ENCODE data around the gene ATG14. TPM values are rescaled to one million over a fixed set of nuclear protein-coding genes. Genes with fewer than 3 reads are reported as not detected.

The ATG14 gene
- total and polyA plus RNA-seq, 2 of the 13 experiments (the other 11 are each of a cell fraction or from before 2014, with no cell fraction given), result 7.2 to 9.1 TPM

DNA sequence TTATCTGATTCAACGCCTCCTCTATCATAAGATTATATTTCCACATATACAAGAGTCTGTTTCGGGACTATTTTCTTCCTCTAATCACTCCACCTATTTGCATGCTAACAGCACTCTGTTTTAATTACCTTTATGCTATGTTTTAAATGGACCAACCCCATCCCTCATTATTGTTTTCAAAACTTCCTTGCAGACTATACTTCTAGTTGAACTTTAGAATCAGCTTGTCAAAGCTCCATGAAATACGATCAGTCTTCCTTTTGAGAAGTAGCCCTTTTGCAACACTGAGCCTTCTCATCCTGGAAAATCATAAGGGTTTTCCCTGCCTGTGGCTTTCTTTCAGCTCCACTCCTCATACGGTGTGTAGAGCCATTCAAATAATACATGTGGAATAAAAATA lies 36.9 kb downstream of the ATG14 start:
- CTCF ChIA-PET (ENCODE audit: low intra/inter-chr PET ratio, low total read pairs), result no interaction called here
- in situ Hi-C loops (cut with HindIII; ENCODE audit: extremely low pct_ligation_motif_present, low pct_unique_long_range_greater_than_20kb), result no loop called here
- 96% methylated on average over 4 of the region's 4 CpGs for WGBS (ENCODE audit: low lambda C conversion rate)

More for the DNA sequence above, 36.9 kb downstream of the ATG14 start:
- Histone ChIP-seq H3K4me1 (ENCODE audit: insufficient read depth, low read length) (no peaks in the 10 kb centered on the region), H3K9ac (ENCODE audit: insufficient read depth, low read depth, low read length) (no peak overlapping the region), H3K4me2 (ENCODE audit: low read depth, low read length) (no peak overlapping the region), H3K4me3 (replicated peaks in 1 of 3; ENCODE audit: insufficient read depth in 1 of 3, low read depth in 2 of 3, low read length in 3 of 3) (no peak overlapping the region), H3K9me3 (ENCODE audit: low read length) (no peaks in the 10 kb centered on the region), H3K79me2 (ENCODE audit: insufficient read depth, low read length) (no peaks in the 10 kb centered on the region), H2AFZ (ENCODE audit: low read length) (no peak overlapping the region), H3K27ac (ENCODE audit: extremely low read length, insufficient read depth, low read length) (no peak overlapping the region), H3K36me3 (replicated peaks in 1 of 2; ENCODE audit: control insufficient read depth in 1 of 2, insufficient read depth in 2 of 2, low read length in 2 of 2) (peaks cover 3 to 25% of the 10 kb centered on the region in 2 experiments; a peak in 4 of 5 replicates), H4K20me1 (ENCODE audit: insufficient read depth, low read length) (no peaks in the 10 kb centered on the region), H3K27me3 (ENCODE audit: control insufficient read depth in 1 of 2, insufficient read depth in 2 of 2, low read length in 2 of 2) (no peaks in the 10 kb centered on the region)
- FAIRE-seq (no peak), DNase-seq (ENCODE audit: low spot score) (no peak), ATAC-seq (no peak)
- no TSS peak for BruUV-seq (replicated peaks)
- TF ChIP-seq, protein P1, sequence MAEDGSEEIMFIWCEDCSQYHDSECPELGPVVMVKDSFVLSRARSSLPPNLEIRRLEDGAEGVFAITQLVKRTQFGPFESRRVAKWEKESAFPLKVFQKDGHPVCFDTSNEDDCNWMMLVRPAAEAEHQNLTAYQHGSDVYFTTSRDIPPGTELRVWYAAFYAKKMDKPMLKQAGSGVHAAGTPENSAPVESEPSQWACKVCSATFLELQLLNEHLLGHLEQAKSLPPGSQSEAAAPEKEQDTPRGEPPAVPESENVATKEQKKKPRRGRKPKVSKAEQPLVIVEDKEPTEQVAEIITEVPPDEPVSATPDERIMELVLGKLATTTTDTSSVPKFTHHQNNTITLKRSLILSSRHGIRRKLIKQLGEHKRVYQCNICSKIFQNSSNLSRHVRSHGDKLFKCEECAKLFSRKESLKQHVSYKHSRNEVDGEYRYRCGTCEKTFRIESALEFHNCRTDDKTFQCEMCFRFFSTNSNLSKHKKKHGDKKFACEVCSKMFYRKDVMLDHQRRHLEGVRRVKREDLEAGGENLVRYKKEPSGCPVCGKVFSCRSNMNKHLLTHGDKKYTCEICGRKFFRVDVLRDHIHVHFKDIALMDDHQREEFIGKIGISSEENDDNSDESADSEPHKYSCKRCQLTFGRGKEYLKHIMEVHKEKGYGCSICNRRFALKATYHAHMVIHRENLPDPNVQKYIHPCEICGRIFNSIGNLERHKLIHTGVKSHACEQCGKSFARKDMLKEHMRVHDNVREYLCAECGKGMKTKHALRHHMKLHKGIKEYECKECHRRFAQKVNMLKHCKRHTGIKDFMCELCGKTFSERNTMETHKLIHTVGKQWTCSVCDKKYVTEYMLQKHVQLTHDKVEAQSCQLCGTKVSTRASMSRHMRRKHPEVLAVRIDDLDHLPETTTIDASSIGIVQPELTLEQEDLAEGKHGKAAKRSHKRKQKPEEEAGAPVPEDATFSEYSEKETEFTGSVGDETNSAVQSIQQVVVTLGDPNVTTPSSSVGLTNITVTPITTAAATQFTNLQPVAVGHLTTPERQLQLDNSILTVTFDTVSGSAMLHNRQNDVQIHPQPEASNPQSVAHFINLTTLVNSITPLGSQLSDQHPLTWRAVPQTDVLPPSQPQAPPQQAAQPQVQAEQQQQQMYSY (CRISPR knock-in tag; IDR thresholded peaks at IDR 0.05), result no peak
- no peak for TF ChIP-seq HOXA3 (CRISPR knock-in tag; IDR thresholded peaks at IDR 0.05)
- no peak for TF ChIP-seq ZNF556 (CRISPR knock-in tag; IDR thresholded peaks at IDR 0.05; ENCODE audit: borderline replicate concordance)
- no peak for TF ChIP-seq ZSCAN20 (CRISPR knock-in tag; IDR thresholded peaks at IDR 0.05; ENCODE audit: borderline replicate concordance)
- TF ChIP-seq, protein P2, sequence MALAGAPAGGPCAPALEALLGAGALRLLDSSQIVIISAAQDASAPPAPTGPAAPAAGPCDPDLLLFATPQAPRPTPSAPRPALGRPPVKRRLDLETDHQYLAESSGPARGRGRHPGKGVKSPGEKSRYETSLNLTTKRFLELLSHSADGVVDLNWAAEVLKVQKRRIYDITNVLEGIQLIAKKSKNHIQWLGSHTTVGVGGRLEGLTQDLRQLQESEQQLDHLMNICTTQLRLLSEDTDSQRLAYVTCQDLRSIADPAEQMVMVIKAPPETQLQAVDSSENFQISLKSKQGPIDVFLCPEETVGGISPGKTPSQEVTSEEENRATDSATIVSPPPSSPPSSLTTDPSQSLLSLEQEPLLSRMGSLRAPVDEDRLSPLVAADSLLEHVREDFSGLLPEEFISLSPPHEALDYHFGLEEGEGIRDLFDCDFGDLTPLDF (CRISPR knock-in tag; IDR thresholded peaks at IDR 0.05), result no peak
- TF ChIP-seq ZNF703 (CRISPR knock-in tag; IDR thresholded peaks at IDR 0.05; ENCODE audit: borderline replicate concordance), result no peak
- TF ChIP-seq ZNF557 (CRISPR knock-in tag; IDR thresholded peaks at IDR 0.05), result no peak
- TF ChIP-seq CBX1 (IDR thresholded peaks at IDR 0.05; ENCODE audit: low read depth), result no peak
- no peak for TF ChIP-seq ZNF580 (CRISPR knock-in tag; IDR thresholded peaks at IDR 0.05; ENCODE audit: borderline replicate concordance, low read depth)
- no peak for TF ChIP-seq PBX2 (CRISPR knock-in tag; IDR thresholded peaks at IDR 0.05)
- TF ChIP-seq TRIM24 (CRISPR knock-in tag; IDR thresholded peaks at IDR 0.05), result no peak
- no peak for TF ChIP-seq ZBTB7A (CRISPR knock-in tag; IDR thresholded peaks at IDR 0.05)
- no peak for TF ChIP-seq HOXA7 (CRISPR knock-in tag; IDR thresholded peaks at IDR 0.05)
- TF ChIP-seq ZNF263 (CRISPR knock-in tag; IDR thresholded peaks at IDR 0.05), result no peak
- TF ChIP-seq, protein P3, sequence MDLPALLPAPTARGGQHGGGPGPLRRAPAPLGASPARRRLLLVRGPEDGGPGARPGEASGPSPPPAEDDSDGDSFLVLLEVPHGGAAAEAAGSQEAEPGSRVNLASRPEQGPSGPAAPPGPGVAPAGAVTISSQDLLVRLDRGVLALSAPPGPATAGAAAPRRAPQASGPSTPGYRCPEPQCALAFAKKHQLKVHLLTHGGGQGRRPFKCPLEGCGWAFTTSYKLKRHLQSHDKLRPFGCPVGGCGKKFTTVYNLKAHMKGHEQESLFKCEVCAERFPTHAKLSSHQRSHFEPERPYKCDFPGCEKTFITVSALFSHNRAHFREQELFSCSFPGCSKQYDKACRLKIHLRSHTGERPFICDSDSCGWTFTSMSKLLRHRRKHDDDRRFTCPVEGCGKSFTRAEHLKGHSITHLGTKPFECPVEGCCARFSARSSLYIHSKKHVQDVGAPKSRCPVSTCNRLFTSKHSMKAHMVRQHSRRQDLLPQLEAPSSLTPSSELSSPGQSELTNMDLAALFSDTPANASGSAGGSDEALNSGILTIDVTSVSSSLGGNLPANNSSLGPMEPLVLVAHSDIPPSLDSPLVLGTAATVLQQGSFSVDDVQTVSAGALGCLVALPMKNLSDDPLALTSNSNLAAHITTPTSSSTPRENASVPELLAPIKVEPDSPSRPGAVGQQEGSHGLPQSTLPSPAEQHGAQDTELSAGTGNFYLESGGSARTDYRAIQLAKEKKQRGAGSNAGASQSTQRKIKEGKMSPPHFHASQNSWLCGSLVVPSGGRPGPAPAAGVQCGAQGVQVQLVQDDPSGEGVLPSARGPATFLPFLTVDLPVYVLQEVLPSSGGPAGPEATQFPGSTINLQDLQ (CRISPR knock-in tag; IDR thresholded peaks at IDR 0.05), result no peak
- TF ChIP-seq, protein P4, sequence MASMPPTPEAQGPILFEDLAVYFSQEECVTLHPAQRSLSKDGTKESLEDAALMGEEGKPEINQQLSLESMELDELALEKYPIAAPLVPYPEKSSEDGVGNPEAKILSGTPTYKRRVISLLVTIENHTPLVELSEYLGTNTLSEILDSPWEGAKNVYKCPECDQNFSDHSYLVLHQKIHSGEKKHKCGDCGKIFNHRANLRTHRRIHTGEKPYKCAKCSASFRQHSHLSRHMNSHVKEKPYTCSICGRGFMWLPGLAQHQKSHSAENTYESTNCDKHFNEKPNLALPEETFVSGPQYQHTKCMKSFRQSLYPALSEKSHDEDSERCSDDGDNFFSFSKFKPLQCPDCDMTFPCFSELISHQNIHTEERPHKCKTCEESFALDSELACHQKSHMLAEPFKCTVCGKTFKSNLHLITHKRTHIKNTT (CRISPR knock-in tag; IDR thresholded peaks at IDR 0.05), result no peak
- POLR2A ChIA-PET, result no interaction called here
- intact Hi-C loops (cut with micrococcal nuclease; ENCODE audit: unreplicated experiment), result no loop called here

All from HepG2 (cell line).